Heart left ventricle (tissue), 16 donors: ENCODE measurements around the gene OTOP1. TPM values are rescaled to one million over a fixed set of nuclear protein-coding genes. Genes with fewer than 3 reads are reported as not detected.
A peak's percentile ranks its signal among the peaks of the same experiment; 100 is the strongest.

Experiments used
- ATAC-seq, 4 donors: fragments of 200-7000 bp; cut with Tn5 transposase; one replicate each; pipeline ENCODE4 v1.9.1; 2020 to 2022; ENCODE audit warnings: moderate library complexity in 4 of 4, mild to moderate bottlenecking in 3 of 4, moderate number of reproducible peaks in 1 of 4
- DNase-seq, 5 donors: peaks; one replicate each; pipeline ENCODE4 v3.0.0-alpha.2; 2020
- H3K27ac ChIP-seq, 12 donors: fragments of 200-600 bp; sonication (generic) in 4 of 12; one replicate each; pipeline versions ENCODE4 v1.5.0 to v1.8.0; 2016 to 2022; ENCODE audit warnings: mild to moderate bottlenecking in 2 of 12
- H3K27me3 ChIP-seq, 9 donors: fragments of 200-600 bp; sonication (generic) in 2 of 9; one replicate each; pipeline versions ENCODE4 v1.5.1 to v1.8.0; 2016 to 2022; ENCODE audit warnings: mild to moderate bottlenecking in 3 of 9
- H3K36me3 ChIP-seq, 9 donors: fragments of 200-600 bp; sonication (generic) in 2 of 9; one replicate each; pipeline versions ENCODE4 v1.5.0 to v1.8.0; 2018 to 2022; ENCODE audit warnings: mild to moderate bottlenecking in 2 of 9
- H3K4me1 ChIP-seq, 12 donors: fragments of 200-600 bp; sonication (generic) in 4 of 12; one replicate each; pipeline versions ENCODE4 v1.5.0 to v1.8.0; 2016 to 2022; ENCODE audit warnings: mild to moderate bottlenecking in 3 of 12
- H3K4me3 ChIP-seq, 12 donors: fragments of 200-600 bp; sonication (generic) in 4 of 12; one replicate each; pipeline versions ENCODE4 v1.5.0 to v1.8.0; 2017 to 2022; ENCODE audit warnings: mild to moderate bottlenecking in 9 of 12, moderate library complexity in 4 of 12
- H3K9me3 ChIP-seq, 12 donors: fragments of 200-600 bp; sonication (generic) in 4 of 12; one replicate each; pipeline versions ENCODE4 v1.5.0 to v1.8.0; 2016 to 2022; ENCODE audit warnings: mild to moderate bottlenecking in 1 of 12
- POLR2A ChIP-seq, 2 donors: fragments of 450-650 bp; IDR thresholded peaks; one replicate each; pipeline ENCODE4 v1.6.1; 2017; ENCODE audit warnings: antibody characterized with exemption in 2 of 2, mild to moderate bottlenecking in 2 of 2, moderate library complexity in 2 of 2
- WGBS, 4 donors: extraction: QIAGEN DNeasy Blood & Tissue Kit in 2 of 4; methylation state at CpG; one replicate each; pipeline versions ENCODE4 v1.1.5 to v1.1.7; 2013 to 2018; 5-methylcytosine and 5-hydroxymethylcytosine counted together
- intact Hi-C, 10 donors: fragments of 100-400 bp; cut with DNase I; formaldehyde crosslinking; loops; one replicate each; pipeline versions ENCODE4 v1.11.1 to v1.14.2; 2022
- polyA plus RNA-seq, 2 donors: library from polyadenylated mRNA; stranded (reverse); fragments of 200-250 nt; gene quantifications; one replicate each; pipeline ENCODE4 v1.2.3, GENCODE V29; 2013
- total RNA-seq, 9 donors: library from RNA; depleted of rRNA in 2 of 9; stranded (reverse); fragments of >200 nt in 2 of 9; fragmentation: NEBNext Ultra II Directional in 3 of 9; extraction: Animal tissue kit (Norgen Biotek cat#: 25700) in 3 of 9; gene quantifications; one replicate each; pipeline versions ENCODE4 v1.1.0 to v1.2.4, GENCODE V29; 2016 to 2023
- TF ChIP-seq, protein P1 (sequence below), 12 donors: fragments of 200-600 bp; sonication (generic) in 4 of 12; IDR thresholded peaks; one replicate each; pipeline versions ENCODE4 v1.5.0 to v1.8.0; 2018 to 2022; ENCODE audit warnings: antibody characterized with exemption in 12 of 12, mild to moderate bottlenecking in 5 of 12
- donor health status: ischemic (EF 13 %, LVEDD 7.1; RV severe dilation, severe dysfunction).
- donor health status: healthy with polysubstance abuse.
- donor health status: DM: no; HTN: yes; CAD: no.
- donor health status: DM: no; HTN: no; CAD: no.
- donor health status: ischemic (EF 25% LVEDD 6.9; RV normal size, moderate dysfunction).
- donor health status: ischemic (EF 25% LVEDD 5.7; RV mildly dilated, moderate dysfunction).
- donor health status: healthy.
- donor health status: DM: yes; HTN: yes; CAD: no.
- donor health status: ischemic (EF 35%, LVEDD 5.7; RV mildly dilated, moderate dysfunction).
- donor health status: nonischemic (EF 11% LVEDD 7.7; RV severe dilation, severe dysfunction).
- donor health status: DM: yes; HTN: yes; CAD: no.
- donor health status: PGD.
- donor health status: ischemic (EF 29% LVEDD 5.4; RV normal size, mild dysfunction).
- donor health status: nonischemic (EF 23%, LVEDD 6.1; RV moderate dilation, normal function).

The OTOP1 gene
- total and polyA plus RNA-seq, 11 donors: not detected

DNA sequence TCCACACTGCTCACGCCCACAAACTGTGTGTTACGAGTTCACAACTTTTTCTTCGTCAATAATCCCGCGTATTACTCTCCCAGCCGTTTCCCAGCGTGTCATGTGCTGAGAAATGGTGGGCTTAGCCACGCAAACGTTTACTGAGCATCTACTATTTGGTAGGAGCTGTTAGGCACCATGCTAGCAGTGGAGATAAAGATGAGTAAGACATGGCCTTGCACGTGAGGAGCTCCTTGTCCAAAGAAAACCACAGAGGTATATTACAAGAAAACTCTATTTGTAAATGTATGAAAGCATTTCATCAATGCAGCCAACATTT is 22.1 kb upstream of the OTOP1 start:
- peaks cover 0 to 28% (median 19%) of the 10 kb centered on the region in 12 donors for H3K4me1 ChIP-seq
- H3K4me3 ChIP-seq: peak overlapping the region; percentile 57 to 96 (median 74)
- DNase-seq (no peak), ATAC-seq (no peak)
- peaks cover 0 to 25% (median 21%) of the 10 kb centered on the region in 9 donors for H3K36me3 ChIP-seq
- H3K27me3 ChIP-seq: no peaks in the 10 kb centered on the region
- 21 to 41% (median 24%) methylated on average over 10 of the region's 10 CpGs for WGBS, 4 donors
- H3K9me3 ChIP-seq: no peaks in the 10 kb centered on the region
- peak overlapping the region; percentile 80 to 99 (median 91) for H3K27ac ChIP-seq
- TF ChIP-seq POLR2A (IDR thresholded peaks at IDR 0.05): no peak
- TF ChIP-seq, protein P1, sequence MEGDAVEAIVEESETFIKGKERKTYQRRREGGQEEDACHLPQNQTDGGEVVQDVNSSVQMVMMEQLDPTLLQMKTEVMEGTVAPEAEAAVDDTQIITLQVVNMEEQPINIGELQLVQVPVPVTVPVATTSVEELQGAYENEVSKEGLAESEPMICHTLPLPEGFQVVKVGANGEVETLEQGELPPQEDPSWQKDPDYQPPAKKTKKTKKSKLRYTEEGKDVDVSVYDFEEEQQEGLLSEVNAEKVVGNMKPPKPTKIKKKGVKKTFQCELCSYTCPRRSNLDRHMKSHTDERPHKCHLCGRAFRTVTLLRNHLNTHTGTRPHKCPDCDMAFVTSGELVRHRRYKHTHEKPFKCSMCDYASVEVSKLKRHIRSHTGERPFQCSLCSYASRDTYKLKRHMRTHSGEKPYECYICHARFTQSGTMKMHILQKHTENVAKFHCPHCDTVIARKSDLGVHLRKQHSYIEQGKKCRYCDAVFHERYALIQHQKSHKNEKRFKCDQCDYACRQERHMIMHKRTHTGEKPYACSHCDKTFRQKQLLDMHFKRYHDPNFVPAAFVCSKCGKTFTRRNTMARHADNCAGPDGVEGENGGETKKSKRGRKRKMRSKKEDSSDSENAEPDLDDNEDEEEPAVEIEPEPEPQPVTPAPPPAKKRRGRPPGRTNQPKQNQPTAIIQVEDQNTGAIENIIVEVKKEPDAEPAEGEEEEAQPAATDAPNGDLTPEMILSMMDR (IDR thresholded peaks at IDR 0.05): no peak
- intact Hi-C loops: loop anchor here in 4 of 10 donors (2.0 to 5.0 kb wide), 3 partner anchors 38 to 43 kb away; partner anchors contain the start of genes LYAR (in 2 of the 4) and ZBTB49 (in 2 of the 4)

DNA sequence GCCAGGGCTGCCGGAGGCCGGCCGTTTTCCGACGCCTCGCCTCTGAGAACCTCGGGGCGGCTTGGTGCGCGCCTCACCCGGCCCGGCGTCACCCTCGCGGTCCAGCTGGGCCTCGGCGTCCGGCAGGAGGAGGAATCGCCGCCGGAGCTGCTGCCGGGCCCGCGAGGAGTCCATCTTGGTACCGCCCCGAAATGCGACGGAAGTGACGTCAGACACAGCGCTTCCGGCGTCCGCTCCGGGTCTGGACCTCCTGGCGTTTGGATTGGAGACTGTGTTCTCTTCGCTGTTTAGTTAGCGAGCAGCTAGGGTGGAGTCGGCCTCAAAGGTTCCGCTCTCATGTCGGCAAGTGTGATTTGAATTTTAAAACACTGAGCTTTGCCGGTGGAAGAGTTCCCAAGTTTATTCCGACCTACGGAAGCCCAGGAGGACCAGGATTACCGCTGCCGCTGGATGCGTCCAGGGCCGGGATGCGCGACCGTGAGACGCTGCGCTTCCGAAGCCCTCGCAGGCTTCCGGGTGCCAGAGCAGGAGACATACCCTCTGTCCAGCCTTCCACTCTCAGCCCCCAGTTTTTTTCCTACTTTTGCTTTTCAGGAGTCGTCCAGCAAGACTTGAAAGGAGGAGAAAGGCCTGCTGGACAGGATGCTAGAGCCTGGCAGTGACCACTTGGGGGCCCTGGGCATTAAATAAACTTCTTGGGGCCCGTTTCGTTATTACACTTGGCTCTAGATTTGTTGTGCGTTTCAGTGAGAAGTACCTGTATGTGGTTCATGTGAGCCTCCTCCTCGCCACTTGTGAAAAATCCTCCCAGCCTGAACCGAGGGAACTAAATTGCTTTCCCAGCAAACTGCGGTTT is 21.5 kb upstream of the OTOP1 start, which contains the start of gene TMEM128:
TSS of gene TMEM128 (minus strand) at position 195 of the 856 bp plus-strand sequence. CDS start at position 174, 21 bp downstream.
- Histone ChIP-seq H3K27me3 (no peaks in the 10 kb centered on the region), H3K4me1 (peaks cover 0 to 28% (median 19%) of the 10 kb centered on the region in 12 donors), H3K9me3 (no peaks in the 10 kb centered on the region), H3K27ac (peak within 1 kb of the TSS; percentile 80 to 99 (median 91)), H3K4me3 (peak within 1 kb of the TSS; percentile 57 to 96 (median 74)), H3K36me3 (peaks cover 0 to 31% (median 27%) of the 10 kb centered on the region in 9 donors)
- peak in 1 of 2 donors; percentile 63 for TF ChIP-seq POLR2A (IDR thresholded peaks at IDR 0.05)
- TF ChIP-seq, protein P1 (IDR thresholded peaks at IDR 0.05): peak in 5 of 12 donors; percentile 17 to 40 (median 31)
- ATAC-seq (peak; percentile 92 to 99 (median 98)), DNase-seq (peak; percentile 93 to 94 (median 93))
- 1 to 2% (median 1%) methylated on average over 39 to 62 of the region's 62 CpGs for WGBS, 4 donors
- intact Hi-C loops: loop anchor here in 4 of 10 donors (2.0 to 5.0 kb wide), 3 partner anchors 39 to 44 kb away; partner anchors contain the start of genes LYAR (in 2 of the 4) and ZBTB49 (in 2 of the 4)

- intact Hi-C loops: loop anchor here in 4 of 10 donors (2.0 to 5.0 kb wide), 3 partner anchors 40 to 45 kb away; partner anchors contain the start of genes LYAR (in 2 of the 4) and ZBTB49 (in 2 of the 4)
- 0 to 2% (median 1%) methylated on average over 12 of the region's 12 CpGs for whole genome bisulfite sequencing, 4 donors
These were observed 20.9 kb upstream of the OTOP1 start for GRCh38 chr4:4247696-4248028.

More at GRCh38 chr4:4247696-4248028, 20.9 kb upstream of the OTOP1 start:
- Histone ChIP-seq H3K27ac (peak overlapping the region; percentile 80 to 99 (median 91)), H3K9me3 (no peaks in the 10 kb centered on the region), H3K4me3 (peak overlapping the region; percentile 57 to 96 (median 74)), H3K27me3 (no peaks in the 10 kb centered on the region), H3K4me1 (peaks cover 0 to 28% (median 17%) of the 10 kb centered on the region in 12 donors), H3K36me3 (peaks cover 0 to 37% (median 33%) of the 10 kb centered on the region in 9 donors)
- ATAC-seq: peak in 1 of 4 donors; percentile 4
- DNase-seq: no peak
- TF ChIP-seq POLR2A (IDR thresholded peaks at IDR 0.05): no peak
- TF ChIP-seq, protein P1 (IDR thresholded peaks at IDR 0.05): no peak
